Epithelial cell of esophagus (primary cell): ENCODE measurements around the gene VSIG10.

ENCODE experiments used
- DNase-seq: peaks from one replicate; pipeline ENCODE4 v3.0.0; 2010; ENCODE audit warnings: low read depth
- H3K4me3 ChIP-seq: 2 replicates; pipeline ENCODE4 v1.5.1; 2011; ENCODE audit warnings: mild to moderate bottlenecking, low read length, control low read depth
- TF ChIP-seq, protein P1 (sequence below): IDR thresholded peaks from 2 replicates; pipeline ENCODE4 v1.5.1; 2011; ENCODE audit warnings: low read depth, mild to moderate bottlenecking, low read length, control low read depth, inconsistent platforms; ENCODE audit not compliant: insufficient read depth; ENCODE audit errors: missing control alignments

Gene VSIG10

DNA sequence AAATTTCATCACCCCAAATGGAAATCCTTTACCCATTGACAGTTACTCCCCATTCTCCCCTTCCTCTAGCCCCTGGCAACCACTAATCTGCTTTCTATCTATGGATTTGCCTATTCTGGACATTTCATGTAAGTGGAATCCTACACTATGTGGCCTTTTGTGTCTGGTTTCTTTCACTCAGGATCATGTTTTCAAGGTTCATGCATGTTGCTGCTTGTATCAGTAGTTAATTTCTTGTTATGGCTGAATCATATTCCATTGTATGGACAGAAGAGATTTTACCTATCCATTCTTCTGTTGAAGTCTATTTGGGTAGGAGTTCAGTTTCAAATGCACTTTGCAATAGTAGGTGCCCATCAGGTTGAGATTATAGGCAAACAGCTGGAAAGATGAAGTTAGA, 85.9 kb downstream of the VSIG10 start:
- TF ChIP-seq, protein P1, sequence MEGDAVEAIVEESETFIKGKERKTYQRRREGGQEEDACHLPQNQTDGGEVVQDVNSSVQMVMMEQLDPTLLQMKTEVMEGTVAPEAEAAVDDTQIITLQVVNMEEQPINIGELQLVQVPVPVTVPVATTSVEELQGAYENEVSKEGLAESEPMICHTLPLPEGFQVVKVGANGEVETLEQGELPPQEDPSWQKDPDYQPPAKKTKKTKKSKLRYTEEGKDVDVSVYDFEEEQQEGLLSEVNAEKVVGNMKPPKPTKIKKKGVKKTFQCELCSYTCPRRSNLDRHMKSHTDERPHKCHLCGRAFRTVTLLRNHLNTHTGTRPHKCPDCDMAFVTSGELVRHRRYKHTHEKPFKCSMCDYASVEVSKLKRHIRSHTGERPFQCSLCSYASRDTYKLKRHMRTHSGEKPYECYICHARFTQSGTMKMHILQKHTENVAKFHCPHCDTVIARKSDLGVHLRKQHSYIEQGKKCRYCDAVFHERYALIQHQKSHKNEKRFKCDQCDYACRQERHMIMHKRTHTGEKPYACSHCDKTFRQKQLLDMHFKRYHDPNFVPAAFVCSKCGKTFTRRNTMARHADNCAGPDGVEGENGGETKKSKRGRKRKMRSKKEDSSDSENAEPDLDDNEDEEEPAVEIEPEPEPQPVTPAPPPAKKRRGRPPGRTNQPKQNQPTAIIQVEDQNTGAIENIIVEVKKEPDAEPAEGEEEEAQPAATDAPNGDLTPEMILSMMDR: no peak
- H3K4me3 ChIP-seq: no peak overlapping the region
- peak; percentile 16 for DNase-seq

DNA sequence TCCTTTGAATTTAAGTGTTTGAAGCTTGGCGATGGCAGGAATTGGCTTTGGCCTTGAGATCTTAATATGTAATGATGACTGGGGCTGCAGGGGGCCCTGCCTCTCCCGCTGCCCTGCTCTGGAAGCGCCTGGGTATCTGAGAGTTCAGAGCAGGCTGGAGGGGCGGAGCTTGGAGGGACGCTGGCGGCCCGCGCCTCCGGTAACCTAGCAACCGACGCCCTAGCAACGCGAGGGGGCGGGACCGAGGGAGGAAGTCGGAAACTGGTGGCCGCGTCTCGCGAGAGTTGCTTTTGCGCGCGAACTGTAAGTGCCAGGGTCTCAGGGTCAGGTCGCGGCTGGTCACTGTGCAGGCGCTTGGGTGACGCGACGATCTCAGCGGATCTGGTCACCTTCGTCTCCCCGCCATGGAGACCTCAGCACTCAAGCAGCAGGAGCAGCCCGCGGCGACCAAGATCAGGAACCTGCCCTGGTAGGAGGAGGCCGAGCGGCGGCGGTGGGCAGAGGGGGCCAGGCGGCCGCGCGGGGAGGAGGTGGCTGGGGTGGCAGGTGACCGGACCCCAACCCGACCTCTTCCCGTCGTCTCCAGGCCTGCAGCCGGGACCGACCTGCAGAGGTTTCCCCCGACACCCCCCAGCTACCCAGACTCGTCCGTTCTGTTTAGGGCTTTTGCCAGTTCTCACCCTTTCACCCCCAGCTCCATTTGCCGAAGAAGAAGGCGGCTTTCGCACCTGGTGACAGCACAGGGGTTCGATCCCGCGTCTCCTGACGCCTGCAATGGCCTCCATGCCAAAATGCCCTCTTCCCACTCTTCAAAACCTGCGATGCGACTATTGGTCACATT, 87.2 kb downstream of the VSIG10 start, which contains the start of gene RFC5:
TSS of gene RFC5 (plus strand) at position 280 of the 841 bp plus-strand sequence. CDS start at position 405, 125 bp downstream.
- peak; percentile 97 for DNase-seq
- TF ChIP-seq, protein P1: no peak
- peak within 1 kb of the TSS; percentile 91 for H3K4me3 ChIP-seq

DNA sequence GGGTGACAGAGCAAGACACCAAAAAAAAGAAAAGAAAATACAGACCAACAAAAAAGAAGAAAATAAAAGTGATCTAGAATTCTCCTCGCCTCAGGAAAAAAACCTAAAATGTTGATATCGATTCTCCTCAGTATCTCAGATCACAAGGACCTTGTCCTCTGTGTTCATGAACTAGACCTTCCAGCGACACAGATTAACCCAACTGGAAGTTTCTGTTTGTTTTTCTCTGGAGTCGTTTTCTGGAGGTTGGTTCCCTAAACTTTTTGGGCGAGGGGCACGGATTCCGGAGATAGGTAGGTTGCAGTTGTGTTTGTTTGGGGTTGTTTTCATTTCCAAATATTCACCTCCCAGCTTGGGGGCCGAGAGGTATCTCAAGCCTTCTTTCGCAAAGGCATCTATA, 87.9 kb downstream of the VSIG10 start:
- peak overlapping the region; percentile 91 for H3K4me3 ChIP-seq
- TF ChIP-seq, protein P1: no peak
- DNase-seq: no peak

DNA sequence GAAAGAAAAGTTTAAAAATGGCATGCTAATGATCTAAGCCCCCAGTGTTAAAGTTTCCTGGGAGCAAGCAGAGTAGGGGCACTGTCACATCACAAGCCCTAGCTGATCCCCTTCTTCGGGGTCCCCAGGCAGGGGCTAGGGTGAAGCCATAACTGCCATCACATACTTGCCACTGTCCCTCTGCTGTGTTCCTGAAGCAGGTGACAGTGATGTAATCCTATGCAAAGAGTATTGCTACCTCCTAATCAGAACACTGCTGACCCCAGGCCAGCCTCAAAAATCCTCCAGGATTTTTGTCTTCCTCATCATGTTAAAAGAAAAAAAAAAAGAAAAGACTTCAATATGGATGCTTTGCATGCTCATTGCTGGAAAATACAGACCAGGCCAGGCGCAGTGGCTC, 88.5 kb downstream of the VSIG10 start:
- TF ChIP-seq, protein P1: no peak
- no peak overlapping the region for H3K4me3 ChIP-seq
- DNase-seq: no peak
